Measurements from ENCODE around the gene WDR6. TPM values are rescaled to one million over a fixed set of nuclear protein-coding genes. Genes with fewer than 3 reads are reported as not detected.
A peak's percentile ranks its signal among the peaks of the same experiment; 100 is the strongest.

The WDR6 gene
- polyA plus RNA-seq, 2 of the 4 experiments (the other 2 are of a cell fraction), result 64.2 to 99.6 TPM

DNA sequence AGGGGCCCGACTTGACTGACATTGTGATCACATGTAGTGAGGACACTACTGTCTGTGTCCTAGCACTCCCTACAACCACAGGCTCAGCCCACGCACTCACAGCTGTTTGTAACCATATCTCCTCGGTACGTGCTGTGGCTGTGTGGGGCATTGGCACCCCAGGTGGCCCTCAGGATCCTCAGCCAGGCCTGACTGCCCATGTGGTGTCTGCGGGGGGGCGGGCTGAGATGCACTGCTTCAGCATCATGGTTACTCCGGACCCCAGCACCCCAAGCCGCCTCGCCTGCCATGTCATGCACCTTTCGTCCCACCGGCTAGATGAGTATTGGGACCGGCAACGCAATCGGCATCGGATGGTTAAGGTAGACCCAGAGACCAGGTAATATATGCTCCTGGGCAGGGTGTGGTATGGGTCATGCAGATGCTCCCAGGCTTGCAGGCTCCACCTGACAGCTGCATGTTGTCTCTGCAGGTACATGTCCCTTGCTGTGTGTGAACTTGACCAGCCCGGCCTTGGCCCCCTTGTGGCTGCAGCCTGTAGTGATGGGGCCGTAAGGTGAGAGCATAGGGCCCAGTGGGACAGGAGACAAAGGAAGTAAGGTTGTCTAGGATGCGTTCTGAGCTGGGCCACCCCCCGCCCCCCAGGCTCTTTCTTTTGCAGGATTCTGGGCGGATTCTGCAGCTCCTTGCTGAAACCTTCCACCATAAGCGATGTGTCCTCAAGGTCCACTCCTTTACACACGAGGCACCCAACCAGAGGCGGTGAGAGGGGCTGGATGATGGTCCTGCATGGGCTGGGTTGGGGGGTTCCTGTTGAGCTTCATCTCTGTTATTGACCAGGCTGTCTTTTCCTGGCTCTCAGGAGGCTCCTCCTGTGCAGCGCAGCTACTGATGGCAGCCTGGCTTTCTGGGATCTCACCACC is 6.8 kb downstream of the WDR6 start:
- FAIRE-seq, result no peak
- Histone ChIP-seq H3K4me3 (no peak overlapping the region), H3K9me3 (no peaks in the 10 kb centered on the region), H3K4me1 (peaks cover 7% of the 10 kb centered on the region), H3K4me2 (no peak overlapping the region), H3K27ac (no peak overlapping the region)
- ChIA-PET POLR2A (interaction anchor here (0.7 kb wide), 1 partner anchor 8 kb away, joined by 3 read pairs; the partner anchor contains the start of gene NDUFAF3), CTCF (interaction anchor here (0.8 to 30.1 kb wide), 9 partner anchors 7 to 435 kb away, joined by 3 to 385 read pairs (median 5); partner anchors contain the start of genes IMPDH2, NDUFAF3 and P4HTM)
- peak; percentile 58 to 69 for ATAC-seq
- 79% methylated on average over 14 of the region's 24 CpGs for WGBS (ENCODE audit: missing lambda C conversion rate)
- DNase-seq (ENCODE audit: low read depth in 1 of 2, low spot score in 1 of 2), result peak; percentile 43 to 63
- TF ChIP-seq HOXA7 (CRISPR knock-in tag; IDR thresholded peaks at IDR 0.05), result no peak
- no peak for TF ChIP-seq GATA3 (IDR thresholded peaks at IDR 0.05; ENCODE audit: borderline replicate concordance)
- TF ChIP-seq HOXB5 (CRISPR knock-in tag; IDR thresholded peaks at IDR 0.05), result no peak
- TF ChIP-seq ZFP36 (IDR thresholded peaks at IDR 0.05; ENCODE audit: borderline replicate concordance, partially characterized antibody), result no peak
- TF ChIP-seq HEYL (CRISPR knock-in tag; IDR thresholded peaks at IDR 0.05), result no peak
- TF ChIP-seq RFX5 (IDR thresholded peaks at IDR 0.05), result no peak
- TF ChIP-seq, protein P1, sequence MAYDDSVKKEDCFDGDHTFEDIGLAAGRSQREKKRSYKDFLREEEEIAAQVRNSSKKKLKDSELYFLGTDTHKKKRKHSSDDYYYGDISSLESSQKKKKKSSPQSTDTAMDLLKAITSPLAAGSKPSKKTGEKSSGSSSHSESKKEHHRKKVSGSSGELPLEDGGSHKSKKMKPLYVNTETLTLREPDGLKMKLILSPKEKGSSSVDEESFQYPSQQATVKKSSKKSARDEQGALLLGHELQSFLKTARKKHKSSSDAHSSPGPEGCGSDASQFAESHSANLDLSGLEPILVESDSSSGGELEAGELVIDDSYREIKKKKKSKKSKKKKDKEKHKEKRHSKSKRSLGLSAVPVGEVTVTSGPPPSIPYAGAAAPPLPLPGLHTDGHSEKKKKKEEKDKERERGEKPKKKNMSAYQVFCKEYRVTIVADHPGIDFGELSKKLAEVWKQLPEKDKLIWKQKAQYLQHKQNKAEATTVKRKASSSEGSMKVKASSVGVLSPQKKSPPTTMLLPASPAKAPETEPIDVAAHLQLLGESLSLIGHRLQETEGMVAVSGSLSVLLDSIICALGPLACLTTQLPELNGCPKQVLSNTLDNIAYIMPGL (CRISPR knock-in tag; IDR thresholded peaks at IDR 0.05; ENCODE audit: borderline replicate concordance), result no peak
- TF ChIP-seq, protein P2, sequence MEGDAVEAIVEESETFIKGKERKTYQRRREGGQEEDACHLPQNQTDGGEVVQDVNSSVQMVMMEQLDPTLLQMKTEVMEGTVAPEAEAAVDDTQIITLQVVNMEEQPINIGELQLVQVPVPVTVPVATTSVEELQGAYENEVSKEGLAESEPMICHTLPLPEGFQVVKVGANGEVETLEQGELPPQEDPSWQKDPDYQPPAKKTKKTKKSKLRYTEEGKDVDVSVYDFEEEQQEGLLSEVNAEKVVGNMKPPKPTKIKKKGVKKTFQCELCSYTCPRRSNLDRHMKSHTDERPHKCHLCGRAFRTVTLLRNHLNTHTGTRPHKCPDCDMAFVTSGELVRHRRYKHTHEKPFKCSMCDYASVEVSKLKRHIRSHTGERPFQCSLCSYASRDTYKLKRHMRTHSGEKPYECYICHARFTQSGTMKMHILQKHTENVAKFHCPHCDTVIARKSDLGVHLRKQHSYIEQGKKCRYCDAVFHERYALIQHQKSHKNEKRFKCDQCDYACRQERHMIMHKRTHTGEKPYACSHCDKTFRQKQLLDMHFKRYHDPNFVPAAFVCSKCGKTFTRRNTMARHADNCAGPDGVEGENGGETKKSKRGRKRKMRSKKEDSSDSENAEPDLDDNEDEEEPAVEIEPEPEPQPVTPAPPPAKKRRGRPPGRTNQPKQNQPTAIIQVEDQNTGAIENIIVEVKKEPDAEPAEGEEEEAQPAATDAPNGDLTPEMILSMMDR (IDR thresholded peaks at IDR 0.05), result peak; percentile 32
- peak; percentile 24; the same call in 1 of the 3 replicates for TF ChIP-seq SMC3 (IDR thresholded peaks at IDR 0.05)
- no peak for TF ChIP-seq RCOR1 (IDR thresholded peaks at IDR 0.05; ENCODE audit: low read depth, low read length)
- TF ChIP-seq CHD4 (IDR thresholded peaks at IDR 0.05; ENCODE audit: borderline replicate concordance), result no peak
- TF ChIP-seq EP300 (IDR thresholded peaks at IDR 0.05), result no peak
- no peak for TF ChIP-seq NPAS2 (CRISPR knock-in tag; IDR thresholded peaks at IDR 0.05; ENCODE audit: borderline replicate concordance)
- no peak for TF ChIP-seq KDM1A (IDR thresholded peaks at IDR 0.05; ENCODE audit: low read depth)
- no peak for TF ChIP-seq MYC (IDR thresholded peaks at IDR 0.05; ENCODE audit: borderline replicate concordance, low read length)
- TF ChIP-seq FOSL2 (IDR thresholded peaks at IDR 0.05), result no peak
- TF ChIP-seq FOSL2 (CRISPR knock-in tag; IDR thresholded peaks at IDR 0.05), result no peak
- no peak for TF ChIP-seq EHF (CRISPR knock-in tag; IDR thresholded peaks at IDR 0.05)
- TF ChIP-seq RAD21 (conservative IDR thresholded peaks at IDR 0.05 in 1 of 2, IDR thresholded peaks at IDR 0.05 in 1 of 2), result peak; percentile 18 to 28; a peak in 1 of 5 replicates
- TF ChIP-seq ZC3H11A (IDR thresholded peaks at IDR 0.05), result no peak

DNA sequence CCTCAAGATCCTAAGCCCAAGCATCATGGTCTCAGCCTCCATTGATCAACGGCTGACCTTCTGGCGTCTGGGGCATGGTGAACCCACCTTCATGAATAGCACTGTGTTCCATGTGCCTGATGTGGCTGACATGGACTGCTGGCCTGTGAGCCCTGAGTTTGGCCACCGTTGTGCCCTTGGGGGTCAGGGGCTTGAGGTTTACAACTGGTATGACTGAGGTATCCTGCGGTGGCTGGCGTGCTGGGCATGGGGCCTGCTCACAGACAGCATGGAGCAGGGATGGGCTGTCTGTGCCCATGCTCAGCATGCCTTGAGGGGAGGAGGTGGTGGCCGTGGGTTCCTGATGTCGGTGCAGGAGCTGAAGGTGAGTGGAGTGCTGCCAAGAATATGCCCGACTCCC is 7.9 kb downstream of the WDR6 start:
- Histone ChIP-seq H3K27ac (no peak overlapping the region), H3K4me3 (no peak overlapping the region), H3K4me1 (peaks cover 17% of the 10 kb centered on the region), H3K4me2 (no peak overlapping the region), H3K9me3 (no peaks in the 10 kb centered on the region)
- TF ChIP-seq MAZ (IDR thresholded peaks at IDR 0.05; ENCODE audit: borderline replicate concordance, low read depth, low read length) (no peak), JUNB (IDR thresholded peaks at IDR 0.05) (no peak), HOXB5 (CRISPR knock-in tag; IDR thresholded peaks at IDR 0.05) (no peak), KDM1A (IDR thresholded peaks at IDR 0.05; ENCODE audit: low read depth) (no peak), MAFK (IDR thresholded peaks at IDR 0.05; ENCODE audit: partially characterized antibody) (no peak)
- TF ChIP-seq, protein P3, sequence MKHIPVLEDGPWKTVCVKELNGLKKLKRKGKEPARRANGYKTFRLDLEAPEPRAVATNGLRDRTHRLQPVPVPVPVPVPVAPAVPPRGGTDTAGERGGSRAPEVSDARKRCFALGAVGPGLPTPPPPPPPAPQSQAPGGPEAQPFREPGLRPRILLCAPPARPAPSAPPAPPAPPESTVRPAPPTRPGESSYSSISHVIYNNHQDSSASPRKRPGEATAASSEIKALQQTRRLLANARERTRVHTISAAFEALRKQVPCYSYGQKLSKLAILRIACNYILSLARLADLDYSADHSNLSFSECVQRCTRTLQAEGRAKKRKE (CRISPR knock-in tag; IDR thresholded peaks at IDR 0.05; ENCODE audit: low read depth), result no peak
- no peak for ATAC-seq
- ChIA-PET POLR2A (no interaction called here), CTCF (interaction anchor here (1.0 to 30.1 kb wide), 4 partner anchors 7 to 24 kb away, joined by 3 to 385 read pairs (median 36); partner anchors contain the start of genes P4HTM and WDR6)
- WGBS (ENCODE audit: missing lambda C conversion rate), result 91% methylated on average over 5 of the region's 8 CpGs
- DNase-seq (ENCODE audit: low read depth in 1 of 2, low spot score in 1 of 2), result no peak
- FAIRE-seq, result no peak
